ENCODE results near the gene PNO1. TPM values are rescaled to one million over a fixed set of nuclear protein-coding genes. Genes with fewer than 3 reads are reported as not detected.

The PNO1 gene
- total RNA-seq, 1 donor from 2014 or later = 11.5 TPM

DNA sequence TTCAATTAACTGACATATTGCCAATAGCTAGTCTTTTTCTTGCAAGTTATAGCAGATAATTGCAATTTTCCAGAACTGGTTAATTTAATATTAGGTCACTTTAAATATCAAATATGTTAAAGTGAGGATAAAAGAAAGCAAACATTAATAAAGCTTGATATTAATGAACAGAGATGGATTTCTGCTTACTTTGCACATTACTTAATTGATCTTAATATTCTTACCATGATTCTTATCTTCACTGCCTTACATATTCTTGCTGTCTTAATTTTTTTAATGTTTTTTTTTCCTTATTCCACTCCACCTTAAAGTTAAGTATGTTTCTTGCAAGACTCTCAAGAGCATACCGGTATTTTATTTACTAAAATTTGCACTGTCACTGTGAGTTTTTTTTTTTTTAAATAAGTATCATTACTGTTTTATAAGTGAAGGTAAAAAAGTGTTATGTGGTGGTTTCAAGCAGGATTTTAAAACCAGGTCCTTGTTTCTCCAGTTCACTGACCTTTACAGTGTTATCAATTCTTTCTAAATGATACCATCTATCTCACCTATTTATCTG lies 60.7 kb downstream of the PNO1 start:
- Mint-ChIP-seq H3K4me1 (ENCODE audit: low read depth) (peaks cover 53% of the 10 kb centered on the region), H3K4me3 (ENCODE audit: unreplicated experiment) (no peak overlapping the region), H3K27ac (ENCODE audit: unreplicated experiment) (peak overlapping the region; percentile 54), H3K9me3 (ENCODE audit: low read depth) (peaks cover 4% of the 10 kb centered on the region), H3K27me3 (ENCODE audit: low read depth) (no peaks in the 10 kb centered on the region), H3K36me3 (ENCODE audit: low read depth) (peaks cover 3% of the 10 kb centered on the region)
- DNase-seq (ENCODE audit: low spot score) = no peak
- TF ChIP-seq, protein P1, sequence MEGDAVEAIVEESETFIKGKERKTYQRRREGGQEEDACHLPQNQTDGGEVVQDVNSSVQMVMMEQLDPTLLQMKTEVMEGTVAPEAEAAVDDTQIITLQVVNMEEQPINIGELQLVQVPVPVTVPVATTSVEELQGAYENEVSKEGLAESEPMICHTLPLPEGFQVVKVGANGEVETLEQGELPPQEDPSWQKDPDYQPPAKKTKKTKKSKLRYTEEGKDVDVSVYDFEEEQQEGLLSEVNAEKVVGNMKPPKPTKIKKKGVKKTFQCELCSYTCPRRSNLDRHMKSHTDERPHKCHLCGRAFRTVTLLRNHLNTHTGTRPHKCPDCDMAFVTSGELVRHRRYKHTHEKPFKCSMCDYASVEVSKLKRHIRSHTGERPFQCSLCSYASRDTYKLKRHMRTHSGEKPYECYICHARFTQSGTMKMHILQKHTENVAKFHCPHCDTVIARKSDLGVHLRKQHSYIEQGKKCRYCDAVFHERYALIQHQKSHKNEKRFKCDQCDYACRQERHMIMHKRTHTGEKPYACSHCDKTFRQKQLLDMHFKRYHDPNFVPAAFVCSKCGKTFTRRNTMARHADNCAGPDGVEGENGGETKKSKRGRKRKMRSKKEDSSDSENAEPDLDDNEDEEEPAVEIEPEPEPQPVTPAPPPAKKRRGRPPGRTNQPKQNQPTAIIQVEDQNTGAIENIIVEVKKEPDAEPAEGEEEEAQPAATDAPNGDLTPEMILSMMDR (IDR thresholded peaks at IDR 0.05) = no peak

DNA sequence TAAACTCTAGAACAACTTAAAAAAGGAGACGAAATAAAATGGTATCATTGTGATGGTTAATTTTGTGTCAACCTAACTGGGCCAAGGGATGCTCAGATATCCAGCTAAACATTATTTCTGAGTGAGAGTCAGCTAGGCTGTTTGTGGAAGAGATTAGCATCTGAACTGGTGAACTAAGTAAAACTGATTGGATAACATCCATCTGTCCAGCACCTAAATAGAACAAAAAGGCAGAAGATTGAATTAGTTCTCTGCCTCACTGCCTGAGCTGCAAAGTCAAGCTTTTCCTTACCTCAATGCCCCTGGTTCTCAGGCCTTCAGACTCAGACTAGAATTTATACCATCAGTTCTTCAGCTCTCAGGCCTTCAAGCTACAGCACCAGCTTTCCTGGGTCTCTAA lies 64.6 kb downstream of the PNO1 start:
- Mint-ChIP-seq H3K27ac (ENCODE audit: unreplicated experiment) (peak overlapping the region; percentile 63), H3K4me1 (ENCODE audit: low read depth) (peaks cover 72% of the 10 kb centered on the region), H3K4me3 (ENCODE audit: unreplicated experiment) (no peak overlapping the region), H3K36me3 (ENCODE audit: low read depth) (peaks cover 3% of the 10 kb centered on the region), H3K9me3 (ENCODE audit: low read depth) (peaks cover 4% of the 10 kb centered on the region), H3K27me3 (ENCODE audit: low read depth) (no peaks in the 10 kb centered on the region)
- DNase-seq (ENCODE audit: low spot score) = no peak
- TF ChIP-seq, protein P1 (IDR thresholded peaks at IDR 0.05) = no peak

DNA sequence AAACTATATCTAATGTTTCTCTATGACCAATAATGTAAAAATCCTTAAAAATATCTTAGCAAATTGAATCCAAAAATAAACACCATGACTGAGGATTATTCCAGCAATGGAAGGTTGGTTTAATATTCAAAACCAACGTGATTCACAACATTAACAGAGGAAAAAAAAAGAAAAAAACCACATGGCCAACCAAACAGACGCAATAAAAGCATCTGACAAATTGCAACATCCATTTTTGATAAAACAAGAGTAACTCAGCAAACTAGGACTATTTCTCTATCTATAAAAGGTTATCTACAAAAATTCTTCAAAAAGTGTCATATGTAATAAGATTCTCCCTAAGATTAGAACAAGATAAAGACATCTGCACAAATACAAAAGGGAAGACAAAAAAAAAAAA lies 65.7 kb downstream of the PNO1 start:
- Mint-ChIP-seq H3K27me3 (ENCODE audit: low read depth) (no peaks in the 10 kb centered on the region), H3K27ac (ENCODE audit: unreplicated experiment) (no peak overlapping the region), H3K36me3 (ENCODE audit: low read depth) (peaks cover 3% of the 10 kb centered on the region), H3K4me3 (ENCODE audit: unreplicated experiment) (no peak overlapping the region), H3K9me3 (ENCODE audit: low read depth) (peaks cover 4% of the 10 kb centered on the region), H3K4me1 (ENCODE audit: low read depth) (peaks cover 66% of the 10 kb centered on the region)
- no peak for DNase-seq (ENCODE audit: low spot score)
- TF ChIP-seq, protein P1 (IDR thresholded peaks at IDR 0.05) = no peak

DNA sequence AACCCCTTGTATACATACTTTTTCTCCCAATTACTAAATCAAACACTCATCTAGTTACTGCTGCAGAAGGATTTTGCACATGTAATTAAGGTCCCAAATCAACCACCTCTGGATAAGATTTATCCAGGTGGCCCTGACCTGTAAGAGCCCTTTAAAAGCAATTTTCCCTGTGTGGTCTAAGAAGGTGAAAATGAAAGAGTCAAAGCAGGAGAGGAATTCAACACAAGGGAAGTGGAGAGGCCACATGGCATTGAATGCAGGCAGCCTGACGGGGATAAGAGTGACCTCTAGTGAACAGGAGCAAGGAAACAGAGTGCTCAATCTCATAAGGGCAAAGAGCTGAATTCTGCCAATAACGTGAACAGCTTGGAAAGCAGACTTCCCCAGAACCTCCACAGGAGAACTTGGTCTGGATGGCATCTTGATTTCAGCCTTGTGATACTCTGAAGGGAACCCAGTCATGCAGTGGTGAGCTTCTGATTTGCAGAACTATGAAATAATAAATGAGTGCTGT lies 67.5 kb downstream of the PNO1 start:
- peaks cover 3% of the 10 kb centered on the region for H3K36me3 Mint-ChIP-seq (ENCODE audit: low read depth)
- no peak overlapping the region for H3K4me3 Mint-ChIP-seq (ENCODE audit: unreplicated experiment)
- peaks cover 63% of the 10 kb centered on the region for H3K4me1 Mint-ChIP-seq (ENCODE audit: low read depth)
- no peak for DNase-seq (ENCODE audit: low spot score)
- peak overlapping the region; percentile 65 for H3K27ac Mint-ChIP-seq (ENCODE audit: unreplicated experiment)
- H3K27me3 Mint-ChIP-seq (ENCODE audit: low read depth) = no peaks in the 10 kb centered on the region
- TF ChIP-seq, protein P1 (IDR thresholded peaks at IDR 0.05) = peak; percentile 34
- H3K9me3 Mint-ChIP-seq (ENCODE audit: low read depth) = peaks cover 2% of the 10 kb centered on the region

Other genes starting within 250 kb of the PNO1 start
- gene C1D, start 94.9 kb upstream of the PNO1 start, total RNA-seq = 11.9 to 16.2 TPM (median 13.7 TPM) in 3 replicates
- gene PPP3R1, start 94.6 kb downstream of the PNO1 start, total RNA-seq = 56.2 to 72.3 TPM (median 70.8 TPM) in 3 replicates
- 23.4 to 25.9 TPM (median 24.7 TPM) in 3 replicates for gene CNRIP1, start 162.1 kb downstream of the PNO1 start, total RNA-seq
- gene PLEK, start 207.4 kb downstream of the PNO1 start, total RNA-seq = 0.15 TPM in 1 of 3 replicates, not detected in the others

Measured in chondrocyte (in vitro differentiated cells).